Panc1 (cell line): Measurements from ENCODE around the gene JOSD2.

Experiments used
- CTCF ChIP-seq: fragments of 450-650 bp; IDR thresholded peaks from 2 replicates; pipeline ENCODE4 v1.5.1; 2017; ENCODE audit warnings: mild to moderate bottlenecking
- POLR2AphosphoS5 ChIP-seq: IDR thresholded peaks from 2 replicates; pipeline ENCODE4 v1.6.1; 2012; ENCODE audit warnings: mild to moderate bottlenecking, low read depth, low read length, moderate library complexity
- REST ChIP-seq, 2 experiments: IDR thresholded peaks; 2 replicates each; pipeline ENCODE4 v1.6.1; 2011 to 2012; ENCODE audit warnings: low read depth in 2 of 2, control low read depth in 1 of 2, low read length in 1 of 2, mild to moderate bottlenecking in 1 of 2, moderate library complexity in 1 of 2; ENCODE audit not compliant: insufficient read depth in 1 of 2
- TCF7L2 ChIP-seq: IDR thresholded peaks from 2 replicates; pipeline ENCODE4 v1.6.1; 2011; ENCODE audit warnings: mild to moderate bottlenecking, low read depth, low read length, inconsistent platforms

- no peak for TF ChIP-seq POLR2AphosphoS5
- no peak for TF ChIP-seq CTCF
- no peak for TF ChIP-seq REST (IDR thresholded peaks at IDR 0.05; ENCODE audit: insufficient read depth in 1 of 2, low read depth in 2 of 2, low read length in 1 of 2)
- no peak for TF ChIP-seq TCF7L2
Observed at GRCh38 chr19:50512112-50512998, 1.4 kb upstream of the JOSD2 start.
